RWPE2 (cell line): ENCODE results near the gene PRRG1.

Experiments used
- ATAC-seq: fragments of 200-7000 bp; cut with Tn5 transposase; 3 replicates; pipeline ENCODE4 v1.9.1; 2021; ENCODE audit warnings: low read depth
- DNase-seq: peaks from one replicate; pipeline ENCODE4 v3.0.0-alpha.2; 2020; ENCODE audit warnings: low spot score
- H3K27ac ChIP-seq: fragments of 450-650 bp; 2 replicates; pipeline ENCODE4 v1.5.1; 2017; ENCODE audit warnings: mild to moderate bottlenecking; ENCODE audit not compliant: poor library complexity, severe bottlenecking
- H3K27me3 ChIP-seq: fragments of 250-450 bp; sonication (Bioruptor Pico); 2 replicates; pipeline ENCODE4 v1.5.1; 2021; ENCODE audit warnings: mild to moderate bottlenecking, moderate library complexity; ENCODE audit not compliant: insufficient read depth, poor library complexity, severe bottlenecking
- H3K36me3 ChIP-seq: fragments of 250-450 bp; sonication (Bioruptor Pico); 2 replicates; pipeline ENCODE4 v1.5.1; 2020; ENCODE audit warnings: low read depth, mild to moderate bottlenecking, moderate library complexity
- H3K4me1 ChIP-seq: fragments of 250-450 bp; sonication (Bioruptor Pico); 2 replicates; pipeline ENCODE4 v1.5.1; 2021; ENCODE audit warnings: mild to moderate bottlenecking, moderate library complexity; ENCODE audit not compliant: insufficient read depth, poor library complexity, severe bottlenecking
- H3K4me3 ChIP-seq: fragments of 250-450 bp; sonication (Bioruptor Pico); 2 replicates; pipeline ENCODE4 v1.5.1; 2021; ENCODE audit warnings: mild to moderate bottlenecking, moderate library complexity; ENCODE audit not compliant: severe bottlenecking
- H3K9me3 ChIP-seq: fragments of 250-450 bp; sonication (Bioruptor Pico); 2 replicates; pipeline ENCODE4 v1.5.1; 2021; ENCODE audit warnings: mild to moderate bottlenecking, moderate library complexity; ENCODE audit not compliant: severe bottlenecking
- CTCF ChIP-seq: fragments of 450-650 bp; IDR thresholded peaks from one replicate; pipeline ENCODE4 v1.5.1; 2017; ENCODE audit warnings: mild to moderate bottlenecking, moderate library complexity; ENCODE audit not compliant: poor library complexity, severe bottlenecking

The PRRG1 gene

GRCh38 chrX:37357436-37357835 lies 8.3 kb downstream of the PRRG1 start:
- Histone ChIP-seq H3K36me3 (no peaks in the 10 kb centered on the region), H3K27ac (no peak overlapping the region), H3K4me3 (no peak overlapping the region), H3K4me1 (no peaks in the 10 kb centered on the region), H3K27me3 (no peaks in the 10 kb centered on the region), H3K9me3 (no peaks in the 10 kb centered on the region)
- ATAC-seq (no peak), DNase-seq (no peak)
- TF ChIP-seq CTCF: no peak

- no peak for DNase-seq
- 0 out of 3 replicates have a peak, but pooled peaks have one; percentile 36 for ATAC-seq
Observed at GRCh38 chrX:37361596-37361995, 12.4 kb downstream of the PRRG1 start.

GRCh38 chrX:37364666-37365065 lies 15.5 kb downstream of the PRRG1 start:
- no peaks in the 10 kb centered on the region for H3K27me3 ChIP-seq
- ATAC-seq (no peak), DNase-seq (no peak)
- H3K4me1 ChIP-seq: no peaks in the 10 kb centered on the region
- no peaks in the 10 kb centered on the region for H3K36me3 ChIP-seq
- no peak overlapping the region for H3K27ac ChIP-seq
- H3K9me3 ChIP-seq: no peaks in the 10 kb centered on the region
- TF ChIP-seq CTCF: no peak
- H3K4me3 ChIP-seq: no peak overlapping the region

More at GRCh38 chrX:37361596-37361995, 12.4 kb downstream of the PRRG1 start:
- no peak overlapping the region for H3K27ac ChIP-seq
- H3K9me3 ChIP-seq: no peaks in the 10 kb centered on the region
- no peaks in the 10 kb centered on the region for H3K4me1 ChIP-seq
- no peak for TF ChIP-seq CTCF
- H3K27me3 ChIP-seq: no peaks in the 10 kb centered on the region
- H3K36me3 ChIP-seq: no peaks in the 10 kb centered on the region
- H3K4me3 ChIP-seq: no peak overlapping the region

GRCh38 chrX:37367946-37368345 lies 18.8 kb downstream of the PRRG1 start:
- Histone ChIP-seq H3K36me3 (no peaks in the 10 kb centered on the region), H3K27ac (no peak overlapping the region), H3K9me3 (no peaks in the 10 kb centered on the region), H3K4me1 (no peaks in the 10 kb centered on the region), H3K4me3 (no peak overlapping the region), H3K27me3 (no peaks in the 10 kb centered on the region)
- TF ChIP-seq CTCF: no peak
- DNase-seq (no peak), ATAC-seq (no peak)

GRCh38 chrX:37370499-37371141 lies 21.5 kb downstream of the PRRG1 start:
- Histone ChIP-seq H3K9me3 (no peaks in the 10 kb centered on the region), H3K36me3 (no peaks in the 10 kb centered on the region), H3K27me3 (no peaks in the 10 kb centered on the region), H3K4me3 (no peak overlapping the region), H3K27ac (no peak overlapping the region), H3K4me1 (no peaks in the 10 kb centered on the region)
- no peak for TF ChIP-seq CTCF
- no peak for ATAC-seq
- DNase-seq: no peak
